HG02981 (cell line): ENCODE data around the gene CAMTA1.

Source experiments
- ATAC-seq: cut with Tn5 transposase; IDR thresholded peaks from one replicate; pipeline ENCODE4 v1.9.1; 2021; ENCODE audit warnings: mild to moderate bottlenecking, moderate library complexity; ENCODE audit not compliant: unreplicated experiment

Gene CAMTA1

DNA sequence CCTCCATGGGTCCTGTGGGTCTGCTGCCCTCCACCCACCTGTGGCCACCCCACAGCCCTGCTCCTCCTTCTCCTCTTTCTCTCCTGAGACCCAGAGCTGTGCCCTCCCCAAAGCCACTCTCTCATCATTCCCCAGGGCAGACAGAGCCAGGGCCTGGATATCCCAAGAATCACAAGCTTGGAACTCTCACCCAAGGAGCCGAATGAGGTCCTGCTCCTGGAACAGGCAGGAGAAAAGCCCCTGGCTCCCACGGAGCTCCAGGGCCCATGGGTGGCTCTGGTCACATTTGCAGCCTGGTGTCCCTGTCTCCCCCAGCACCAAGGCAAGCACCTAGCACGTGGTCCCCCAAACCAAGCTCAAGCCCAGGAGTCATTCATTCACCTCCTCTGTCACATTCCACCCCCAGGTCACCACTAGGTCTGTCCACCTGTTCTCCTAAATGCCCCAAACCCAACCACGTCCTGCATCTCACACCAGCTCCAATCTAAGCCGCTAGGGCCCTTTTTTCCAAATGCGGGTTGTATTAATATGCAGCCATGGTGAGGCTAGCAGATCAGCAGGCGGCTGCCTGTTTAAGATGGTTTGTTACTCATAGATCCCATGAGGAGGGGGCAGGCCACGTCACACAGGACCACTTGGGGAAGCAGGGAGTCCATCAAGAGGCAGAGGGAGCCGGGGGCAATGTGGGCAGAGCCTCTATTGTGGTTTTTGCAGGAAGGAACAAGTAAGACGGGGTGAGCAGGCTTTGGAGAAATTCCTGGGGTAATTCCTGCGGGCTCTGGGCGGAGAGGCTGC lies 770.3 kb downstream of the CAMTA1 start:
- ATAC-seq, result no peak

DNA sequence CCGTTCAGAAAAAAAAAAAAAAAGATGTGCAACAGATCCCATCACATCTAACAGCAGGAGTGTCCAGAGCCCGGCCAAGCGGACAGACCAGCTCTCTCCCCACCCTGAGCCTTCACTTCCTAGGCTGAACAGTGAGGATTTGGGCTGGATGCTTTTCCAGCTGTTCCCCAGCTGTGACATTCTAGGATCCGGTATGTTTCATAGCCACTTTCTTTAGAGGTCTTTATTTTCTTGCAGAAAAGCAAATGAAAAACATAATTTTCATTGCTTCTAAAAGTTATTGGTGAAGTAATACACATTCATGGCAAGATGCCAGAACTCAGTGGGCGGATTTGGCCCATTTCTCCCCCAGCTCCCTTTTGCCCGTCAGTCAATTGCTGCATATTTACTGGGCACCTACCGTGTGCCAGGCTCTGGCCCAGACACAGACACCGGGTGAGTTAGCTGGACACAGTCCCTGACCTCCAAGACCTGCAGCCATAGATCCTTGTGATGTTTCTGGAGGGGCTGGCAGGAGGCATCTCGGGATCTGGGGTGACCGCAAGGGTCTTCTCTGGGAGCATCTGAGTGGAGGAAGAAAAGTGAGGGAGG lies 772.1 kb downstream of the CAMTA1 start:
- ATAC-seq, result no peak

DNA sequence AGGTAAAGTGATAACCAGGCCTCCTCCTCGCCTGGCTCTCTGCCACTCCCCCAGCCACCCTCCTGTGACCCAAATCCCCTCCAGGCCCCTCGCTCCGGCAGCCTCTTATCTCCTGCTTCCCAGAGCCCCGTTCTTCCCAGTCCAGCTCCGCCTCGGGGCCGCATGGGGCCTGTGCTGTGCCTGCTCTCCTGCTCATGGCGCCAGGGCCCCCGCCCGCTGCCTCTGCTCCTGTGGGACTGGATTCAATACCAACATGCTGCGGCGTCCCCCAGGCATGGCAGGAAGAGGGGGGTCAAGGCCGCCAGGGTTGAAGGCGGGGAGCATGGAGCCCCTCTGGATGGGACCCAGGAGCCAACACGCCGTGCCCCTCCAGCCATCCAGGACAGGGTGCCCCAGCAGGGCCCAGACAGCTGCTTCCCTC lies 772.8 kb downstream of the CAMTA1 start:
- ATAC-seq, result no peak

DNA sequence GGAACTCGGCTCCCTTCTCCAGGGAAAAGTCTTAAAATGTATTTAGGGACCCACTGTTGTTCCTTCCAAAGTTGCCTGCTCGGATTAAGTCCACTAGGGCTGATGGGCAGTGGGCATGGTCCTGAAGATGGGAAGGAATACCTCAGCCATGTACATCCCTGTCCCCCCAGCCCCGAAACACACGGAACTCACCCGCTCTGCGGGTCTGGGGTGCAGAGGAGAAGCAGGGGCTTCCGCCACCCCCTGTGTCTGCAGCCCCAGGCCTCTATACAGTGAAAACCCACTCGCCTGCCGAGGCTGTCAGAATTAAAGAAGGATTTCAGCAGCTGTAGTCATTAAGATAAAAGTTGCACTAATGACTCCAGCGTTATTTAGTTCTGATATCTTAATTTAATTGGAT lies 773.2 kb downstream of the CAMTA1 start:
- ATAC-seq, result no peak

DNA sequence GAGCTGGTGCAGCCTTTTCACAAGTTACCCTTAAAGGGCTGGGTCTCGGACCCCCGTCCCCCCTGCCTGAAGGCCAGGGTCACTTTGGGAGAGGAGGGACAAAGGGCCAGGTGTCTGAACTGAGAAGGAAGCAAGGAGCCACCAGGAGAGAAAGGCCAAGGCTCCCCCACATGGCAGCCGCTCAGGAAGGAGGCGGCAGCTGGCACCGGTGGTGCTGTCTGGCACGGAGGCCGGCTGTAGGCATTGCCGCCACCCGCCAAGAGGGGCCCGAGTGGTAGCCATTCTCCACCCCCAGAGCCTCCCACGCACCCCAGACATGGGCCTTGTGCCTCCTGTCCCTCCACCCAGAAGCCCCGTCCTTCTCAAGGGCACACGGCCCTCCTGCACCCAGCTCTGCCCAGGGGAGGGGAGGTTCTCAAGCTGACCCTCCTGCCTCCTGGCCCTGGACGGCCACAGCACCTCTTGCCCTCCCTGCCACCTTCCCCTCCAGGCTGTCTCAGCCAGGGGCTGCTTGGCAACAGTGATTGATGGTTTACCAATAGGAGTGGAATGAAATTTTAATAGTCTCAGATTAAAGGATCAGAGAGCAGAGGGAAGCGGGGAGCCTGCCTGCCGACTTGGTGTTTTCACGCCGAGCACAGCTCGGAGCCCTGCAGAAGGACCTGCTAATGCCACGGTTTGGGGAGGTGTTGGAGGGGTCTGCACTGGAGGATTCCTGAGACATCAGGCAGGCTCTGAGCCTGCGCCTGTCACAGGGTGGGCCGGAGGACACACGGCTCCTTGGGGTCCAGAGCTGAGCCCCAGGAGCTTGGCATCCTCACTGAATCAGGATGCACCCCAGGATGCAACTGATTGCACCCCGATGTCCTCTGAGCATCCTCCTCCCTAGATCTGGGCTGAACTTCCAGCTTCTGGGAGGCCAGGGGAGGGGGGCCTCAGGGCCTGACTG lies 773.9 kb downstream of the CAMTA1 start:
- ATAC-seq, result no peak

DNA sequence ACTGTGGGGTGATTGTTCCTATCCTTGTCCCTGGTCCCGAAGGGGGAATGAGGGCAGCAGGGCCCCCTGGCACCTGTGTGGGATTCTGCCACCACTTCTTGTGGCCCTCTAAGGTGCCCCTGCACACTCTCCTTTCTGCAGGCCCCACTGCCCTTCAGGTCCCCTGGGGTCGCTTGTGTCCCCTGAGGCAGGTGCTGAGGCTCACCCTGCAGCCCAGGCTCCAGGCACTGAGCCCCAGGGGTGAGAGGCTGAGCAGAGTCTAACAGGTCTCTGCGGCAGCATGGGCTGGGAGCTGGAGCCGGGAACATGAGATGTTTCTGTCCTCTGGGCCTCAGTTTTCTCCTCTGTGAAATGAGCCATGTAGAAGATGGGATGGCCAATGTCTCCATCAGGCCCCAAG lies 774.9 kb downstream of the CAMTA1 start:
- ATAC-seq, result no peak

DNA sequence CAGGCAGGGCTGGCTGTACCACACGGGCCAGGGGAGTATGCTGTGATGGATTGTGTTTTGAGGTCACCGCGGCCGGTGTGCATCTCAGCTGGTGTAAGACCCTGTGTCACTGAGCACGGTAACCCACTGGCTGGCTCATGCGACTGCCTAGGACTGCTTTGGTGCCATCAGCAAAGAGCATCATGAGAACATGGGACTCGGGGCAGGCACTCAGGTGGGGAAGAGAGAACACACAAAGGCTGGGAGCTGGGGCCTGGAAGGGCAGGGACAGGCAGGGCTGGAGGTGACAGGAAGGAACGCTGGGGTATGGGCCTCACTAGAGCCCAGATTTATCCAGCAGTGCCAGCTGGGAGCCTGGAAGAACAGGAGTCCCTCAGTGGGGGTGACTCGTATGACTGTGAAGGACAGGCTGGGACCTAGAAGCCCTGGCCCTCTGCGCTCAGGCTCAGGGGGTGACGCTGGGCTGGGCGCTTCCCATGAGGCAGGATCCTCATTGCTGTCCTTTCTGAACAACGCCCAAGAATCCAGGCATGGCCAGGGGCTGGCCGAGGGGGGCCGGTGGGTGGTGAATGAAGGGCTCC lies 775.4 kb downstream of the CAMTA1 start:
- no peak for ATAC-seq

DNA sequence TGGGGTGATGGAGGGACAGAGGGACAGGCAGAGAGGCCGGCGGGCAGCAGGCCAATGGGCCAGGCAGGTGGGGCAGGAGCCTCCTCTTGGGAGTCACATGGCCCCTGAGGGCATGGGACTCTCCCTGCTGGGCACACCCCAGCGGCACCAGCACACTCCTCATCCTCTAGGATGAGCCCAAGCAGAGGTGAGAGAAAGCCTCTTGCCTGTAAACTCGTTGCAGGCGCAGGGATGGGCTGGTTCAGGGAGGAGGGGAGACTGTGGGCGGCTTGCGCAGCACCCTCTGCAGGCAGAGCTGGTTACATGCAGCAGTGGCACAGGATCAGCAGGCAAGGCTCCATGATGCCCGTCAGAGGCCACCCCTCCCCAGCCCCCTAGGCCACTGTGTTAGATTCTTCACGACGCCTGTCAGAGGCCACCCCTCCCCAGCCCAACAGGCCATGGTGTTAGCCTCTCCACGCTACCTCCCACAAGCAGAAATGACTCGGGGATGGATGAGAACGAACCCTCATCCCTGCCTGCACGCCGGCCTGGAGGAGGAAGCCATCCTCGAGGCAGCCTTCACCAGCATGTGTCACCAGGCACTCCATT lies 776.2 kb downstream of the CAMTA1 start:
- no peak for ATAC-seq

DNA sequence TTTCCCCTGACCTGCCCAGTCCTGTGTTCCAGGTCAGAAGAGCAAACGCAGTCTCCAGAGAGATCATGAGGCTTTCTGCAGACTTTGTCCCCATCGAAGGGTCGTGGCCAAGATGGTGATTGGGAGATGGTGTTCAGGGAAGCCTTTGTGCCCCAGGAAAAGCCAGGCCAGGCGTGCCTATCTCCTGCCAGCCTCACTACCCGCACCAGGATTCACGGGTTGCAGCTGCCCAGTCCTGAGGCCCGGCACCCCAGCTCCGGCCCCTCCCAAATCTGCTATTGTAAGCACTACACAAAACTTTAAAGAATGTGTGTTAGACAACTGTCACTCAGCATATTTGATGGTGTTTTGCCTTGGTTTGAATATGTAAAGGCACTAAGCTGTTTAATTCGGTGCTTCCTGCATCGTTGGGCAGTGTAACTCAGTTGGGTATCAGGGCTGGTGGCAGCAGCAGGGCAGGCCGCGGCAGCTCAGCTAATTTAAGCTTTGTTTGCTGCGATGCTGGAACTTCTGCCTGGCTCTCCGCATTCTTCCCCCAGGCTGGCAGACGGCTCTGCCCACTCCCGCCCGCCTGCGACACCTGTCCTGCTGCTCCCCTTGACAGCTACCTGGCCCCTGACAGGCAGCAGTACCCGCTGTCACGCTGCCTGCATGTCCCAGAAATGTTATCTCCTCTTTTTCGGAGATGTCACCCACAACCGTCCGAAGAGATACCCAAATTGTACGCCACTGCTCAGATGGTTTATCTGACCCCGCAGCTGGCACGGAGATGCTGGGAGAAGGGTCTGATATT lies 776.9 kb downstream of the CAMTA1 start:
- no peak for ATAC-seq

DNA sequence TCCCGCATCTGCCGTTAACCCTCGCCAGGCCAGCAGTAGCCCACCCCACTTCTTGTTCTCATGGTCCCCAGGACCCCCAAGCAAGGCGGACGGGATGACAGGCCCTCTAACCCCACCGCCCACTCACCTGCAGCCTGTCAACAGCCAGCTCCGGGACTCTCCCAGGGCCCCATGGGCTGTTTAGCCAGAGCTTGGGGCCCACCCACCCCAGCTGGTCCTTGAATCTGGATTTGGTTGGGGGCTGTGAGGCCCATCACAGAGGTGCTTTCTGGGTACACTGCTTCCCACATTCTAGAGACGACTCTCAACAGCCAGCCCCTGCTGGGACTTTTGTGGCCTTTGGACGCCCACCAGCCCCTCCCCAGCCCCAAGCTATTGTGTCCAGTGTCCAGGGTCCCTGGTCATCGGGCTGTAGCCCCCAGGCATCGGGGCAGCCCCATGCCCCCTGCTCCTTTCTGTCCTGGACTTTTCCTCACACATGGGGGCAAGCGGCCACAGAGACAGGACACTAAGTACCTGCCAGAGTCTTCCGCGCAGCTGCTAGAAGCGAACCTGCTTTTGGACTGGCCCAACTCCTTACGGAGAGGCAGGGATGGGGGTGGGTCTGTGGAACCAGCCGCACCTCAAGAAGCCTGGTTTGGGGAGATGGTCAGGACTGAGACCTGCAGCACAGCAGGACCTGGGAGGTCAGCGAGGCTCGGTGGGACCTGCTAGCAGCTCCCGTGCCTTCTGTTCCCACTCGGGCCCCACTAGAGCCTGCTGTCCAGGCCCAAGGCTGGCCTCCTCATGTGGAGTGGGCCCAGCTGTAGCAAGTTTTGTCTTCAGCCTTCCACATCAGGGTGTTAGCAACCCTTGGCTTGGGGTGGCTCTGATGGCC lies 777.7 kb downstream of the CAMTA1 start:
- ATAC-seq, result no peak

DNA sequence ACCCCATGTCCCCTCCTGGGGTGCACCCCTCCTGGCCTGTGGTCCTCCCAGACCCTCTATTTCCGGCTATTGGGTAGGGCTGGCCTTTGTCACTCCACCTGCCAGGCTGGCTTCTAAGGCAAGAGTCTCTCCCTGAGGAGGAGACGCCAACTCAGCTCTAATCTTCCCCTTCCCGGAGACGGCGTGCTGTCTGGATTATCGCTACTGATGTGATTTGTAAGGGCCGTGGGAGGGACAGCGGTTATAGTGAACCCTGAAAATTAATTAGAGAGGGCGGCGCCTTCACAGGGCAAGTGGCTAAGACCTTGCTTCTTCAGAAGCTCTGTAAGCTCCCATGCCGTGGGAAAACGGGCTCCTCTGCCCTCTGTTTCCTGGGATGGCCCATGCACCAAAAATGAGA lies 778.9 kb downstream of the CAMTA1 start:
- no peak for ATAC-seq

DNA sequence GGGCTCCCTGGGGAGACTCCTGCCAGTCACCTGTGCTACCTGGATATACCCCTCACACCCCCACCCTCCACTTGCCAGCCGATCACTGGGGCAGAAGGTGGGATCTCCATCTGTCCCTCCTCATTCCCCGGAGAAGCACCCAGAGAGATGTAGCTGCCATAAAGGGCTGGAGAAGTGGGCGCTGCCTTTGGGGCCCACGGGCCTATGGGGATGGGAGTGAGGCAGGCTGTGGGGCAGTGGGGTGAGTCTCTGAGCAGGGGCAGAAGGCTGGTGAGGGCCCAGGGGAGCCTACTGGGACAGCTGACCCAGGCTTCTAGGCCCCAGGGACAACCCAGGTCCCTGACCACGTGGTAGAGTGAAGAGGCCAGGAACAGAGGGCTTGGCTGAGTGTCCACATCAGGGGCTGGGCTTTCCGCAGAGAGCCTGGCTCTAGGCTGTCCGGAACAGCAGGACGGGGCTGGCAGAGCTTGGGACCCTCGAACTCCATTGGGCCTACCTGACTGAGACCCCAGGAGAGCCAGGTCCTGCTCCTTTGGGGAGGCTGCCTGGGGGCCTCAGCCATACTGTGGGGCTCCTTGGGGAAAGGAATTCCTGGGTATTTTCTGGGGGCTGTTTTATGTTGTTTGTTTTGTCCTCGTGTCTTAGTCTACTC lies 780.0 kb downstream of the CAMTA1 start:
- no peak for ATAC-seq

DNA sequence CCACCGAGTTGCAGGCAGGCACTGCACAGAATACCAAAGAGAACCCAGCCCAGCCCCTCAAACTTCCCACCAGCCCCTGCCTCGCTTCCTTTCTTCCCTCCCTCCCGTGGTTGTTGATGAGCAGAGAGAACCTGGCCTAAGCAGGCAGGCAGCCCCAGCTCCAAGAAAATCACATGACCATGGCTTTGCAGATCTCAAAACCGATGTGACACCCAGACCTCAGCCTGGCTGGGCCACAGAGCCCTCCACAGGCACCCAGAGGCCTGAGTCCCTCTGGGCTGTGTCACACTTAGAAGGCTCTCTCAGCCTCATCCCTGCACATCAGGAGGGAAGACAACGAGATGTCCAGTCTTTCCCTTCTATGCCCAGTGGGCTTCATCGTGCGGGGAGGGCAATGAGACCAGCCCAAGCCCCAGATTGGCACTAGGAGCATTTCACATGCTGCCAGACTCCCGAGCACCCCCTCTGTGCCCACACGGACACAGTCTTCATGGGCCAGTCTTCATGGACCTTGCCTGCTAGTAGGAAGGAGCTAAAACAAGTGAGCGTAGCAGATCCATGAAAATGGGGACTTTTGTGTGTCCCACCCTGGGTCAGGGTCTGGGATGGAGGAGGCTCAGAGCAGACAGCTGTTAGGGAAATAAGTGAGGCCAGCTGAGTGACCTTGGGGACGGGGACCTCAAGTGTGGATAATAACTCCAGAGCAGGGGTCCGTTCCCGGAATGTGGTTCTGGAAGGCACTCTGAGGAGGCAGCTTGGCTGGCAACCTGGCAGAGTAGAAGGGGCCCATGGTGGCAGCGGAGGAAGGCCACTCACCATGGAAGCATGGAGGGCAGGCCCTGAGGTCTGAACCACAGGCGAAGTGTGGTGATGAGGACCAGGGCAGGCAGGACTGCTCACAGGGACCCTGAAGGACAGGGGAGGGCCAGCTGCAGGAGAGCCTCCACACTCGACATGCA lies 781.4 kb downstream of the CAMTA1 start:
- no peak for ATAC-seq

DNA sequence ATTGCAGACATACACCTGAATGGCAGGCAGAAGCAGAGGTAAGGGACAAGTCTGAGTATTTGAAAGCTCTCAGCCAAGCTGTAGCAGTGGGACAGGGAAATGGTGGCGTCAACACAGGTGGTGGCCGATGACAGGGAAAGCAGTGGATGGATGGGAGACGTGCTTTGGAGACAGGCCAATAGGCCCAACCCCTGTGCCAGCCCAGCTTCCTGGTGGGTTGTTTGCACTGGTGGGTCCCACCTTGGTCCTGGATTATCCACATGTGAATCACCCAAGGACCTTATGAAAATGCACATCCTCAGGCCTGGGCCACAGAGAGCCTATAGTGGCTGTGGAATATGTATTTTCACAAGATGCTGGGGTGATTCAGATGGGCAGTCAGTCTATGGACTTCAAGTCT lies 782.1 kb downstream of the CAMTA1 start:
- ATAC-seq, result no peak

DNA sequence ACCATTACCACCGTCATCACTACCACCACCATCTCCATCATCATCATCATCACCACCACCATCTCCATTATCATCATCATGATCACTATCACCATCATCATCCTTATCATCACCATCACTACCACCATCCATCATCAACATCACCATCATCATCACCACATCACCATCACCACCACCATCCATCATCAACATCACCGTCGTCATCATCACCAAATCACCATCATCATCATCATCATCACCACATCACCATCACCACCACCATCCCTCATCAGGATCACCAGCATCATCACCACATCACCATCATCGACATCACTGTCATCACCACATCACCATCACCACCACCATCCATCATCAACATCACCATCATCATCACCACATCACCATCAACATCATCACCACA lies 782.8 kb downstream of the CAMTA1 start:
- ATAC-seq, result no peak

DNA sequence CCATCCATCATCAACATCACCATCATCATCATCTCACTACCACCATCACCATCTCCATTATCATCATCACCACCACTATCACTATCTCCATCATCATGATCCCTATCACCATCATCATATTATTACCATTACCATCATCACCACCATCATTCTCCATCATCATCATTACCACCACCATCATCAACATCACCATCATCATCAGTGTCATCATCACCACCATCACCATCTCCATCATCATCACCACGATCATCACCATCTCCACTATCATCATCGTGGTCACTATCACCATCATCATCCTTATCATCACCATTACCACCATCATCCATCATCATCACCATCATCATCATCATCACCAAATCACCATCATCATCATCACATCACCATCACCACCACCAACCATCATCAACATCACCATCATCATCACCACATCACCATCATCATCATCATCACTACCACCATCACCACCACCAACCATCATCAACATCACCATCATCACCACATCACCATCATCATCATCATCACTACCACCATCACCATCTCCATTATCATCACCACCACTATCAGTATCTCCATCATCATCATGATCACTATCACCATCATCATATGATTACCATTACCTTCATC lies 783.8 kb downstream of the CAMTA1 start:
- no peak for ATAC-seq

DNA sequence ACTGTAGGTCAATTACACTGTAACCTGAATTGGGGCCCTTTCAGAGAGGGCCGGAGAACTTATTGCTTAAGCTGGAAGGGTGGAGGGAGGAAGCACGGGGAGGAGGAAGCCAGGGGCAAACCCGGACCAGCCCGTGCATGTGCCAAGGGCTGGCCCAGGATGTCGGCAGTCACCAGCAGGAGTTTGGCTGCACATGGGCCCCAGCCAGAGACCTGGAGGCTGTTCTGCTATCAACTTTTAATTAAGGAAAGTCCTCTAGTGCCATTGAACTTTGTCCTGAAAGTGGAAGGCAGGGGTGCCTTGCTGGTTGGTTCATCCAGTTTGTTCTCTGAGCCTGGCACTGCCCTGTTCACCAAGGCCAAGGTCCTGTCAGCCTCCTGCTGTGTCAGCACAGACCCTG lies 785.1 kb downstream of the CAMTA1 start:
- ATAC-seq, result no peak
